LNCaP clone FGC (cell line): ENCODE measurements around the gene GCNT4.

ENCODE experiments used
- DNase-seq: peaks from one replicate; pipeline ENCODE4 v3.0.0-alpha.2; 2011; ENCODE audit warnings: low read depth
- H3K4me3 ChIP-seq: 2 replicates; pipeline ENCODE4 v1.5.1; 2011; ENCODE audit warnings: mild to moderate bottlenecking, low read depth, low read length, control low read depth
- CTCF ChIP-seq: IDR thresholded peaks from 2 replicates; pipeline ENCODE4 v1.5.1; 2012; ENCODE audit warnings: mild to moderate bottlenecking; ENCODE audit not compliant: control insufficient read depth, insufficient read depth; ENCODE audit errors: extremely low read depth

Gene GCNT4

GRCh38 chr5:75078027-75078426 is 25.7 kb upstream of the GCNT4 start:
- no peak for DNase-seq
- TF ChIP-seq CTCF = no peak
- H3K4me3 ChIP-seq = no peak overlapping the region

GRCh38 chr5:75072061-75072460 is 19.7 kb upstream of the GCNT4 start:
- no peak for DNase-seq
- H3K4me3 ChIP-seq = no peak overlapping the region
- TF ChIP-seq CTCF = no peak

- TF ChIP-seq CTCF = no peak
- no peak overlapping the region for H3K4me3 ChIP-seq
- no peak for DNase-seq
These were observed 18.7 kb upstream of the GCNT4 start for GRCh38 chr5:75071100-75071499.

- no peak for TF ChIP-seq CTCF
- DNase-seq = no peak
- H3K4me3 ChIP-seq = no peak overlapping the region
These were observed 15.1 kb upstream of the GCNT4 start for GRCh38 chr5:75067434-75067833.

GRCh38 chr5:75062925-75063531 is 10.7 kb upstream of the GCNT4 start:
- TF ChIP-seq CTCF = no peak
- H3K4me3 ChIP-seq = no peak overlapping the region
- DNase-seq = no peak

GRCh38 chr5:75059912-75060545 is 7.7 kb upstream of the GCNT4 start:
- DNase-seq = no peak
- TF ChIP-seq CTCF = no peak
- no peak overlapping the region for H3K4me3 ChIP-seq
